Measurements from ENCODE around the gene CDSN. TPM values are rescaled to one million over a fixed set of nuclear protein-coding genes. Genes with fewer than 3 reads are reported as not detected.
A peak's percentile ranks its signal among the peaks of the same experiment; 100 is the strongest.
"Not testable (repeated sequence)": the region's sequence is repeated elsewhere in the genome, so short reads cannot be mapped to it uniquely, and the experiment has no call there.

CDSN gene
- total RNA-seq, 2 donors from 2014 or later: not detected

DNA sequence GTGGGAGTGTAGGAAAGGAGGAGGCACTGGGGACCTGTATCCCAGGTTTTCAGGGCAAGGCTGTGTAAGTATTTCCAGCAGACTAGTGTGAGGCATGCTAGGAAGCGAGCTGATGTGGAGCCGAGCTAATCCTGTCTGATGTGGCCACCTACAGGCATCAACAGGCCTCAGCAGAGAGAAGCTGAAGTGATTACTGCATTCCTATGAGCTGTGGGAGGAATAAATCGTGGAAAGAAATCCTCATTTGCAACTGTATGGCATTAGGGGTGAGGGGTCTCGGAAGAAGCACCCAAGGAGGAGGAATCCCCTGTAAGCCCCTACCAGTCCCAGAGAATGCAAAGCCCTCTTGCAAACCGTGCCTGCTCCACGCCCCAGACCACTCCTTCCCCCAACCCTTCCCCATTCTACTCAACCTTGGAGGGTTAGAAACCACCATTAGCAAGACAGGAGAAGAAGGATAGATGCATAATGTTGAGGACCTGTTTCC, 49.5 kb downstream of the CDSN start:
- 30 to 38% methylated on average over 6 of the region's 6 CpGs for WGBS, 2 donors
- H3K27ac ChIP-seq: no peak overlapping the region
- ATAC-seq: peak; percentile 87
- DNase-seq: peak; percentile 37 to 65 (median 58)
- TF ChIP-seq POLR2A (IDR thresholded peaks at IDR 0.05): no peak
- TF ChIP-seq, protein P1, sequence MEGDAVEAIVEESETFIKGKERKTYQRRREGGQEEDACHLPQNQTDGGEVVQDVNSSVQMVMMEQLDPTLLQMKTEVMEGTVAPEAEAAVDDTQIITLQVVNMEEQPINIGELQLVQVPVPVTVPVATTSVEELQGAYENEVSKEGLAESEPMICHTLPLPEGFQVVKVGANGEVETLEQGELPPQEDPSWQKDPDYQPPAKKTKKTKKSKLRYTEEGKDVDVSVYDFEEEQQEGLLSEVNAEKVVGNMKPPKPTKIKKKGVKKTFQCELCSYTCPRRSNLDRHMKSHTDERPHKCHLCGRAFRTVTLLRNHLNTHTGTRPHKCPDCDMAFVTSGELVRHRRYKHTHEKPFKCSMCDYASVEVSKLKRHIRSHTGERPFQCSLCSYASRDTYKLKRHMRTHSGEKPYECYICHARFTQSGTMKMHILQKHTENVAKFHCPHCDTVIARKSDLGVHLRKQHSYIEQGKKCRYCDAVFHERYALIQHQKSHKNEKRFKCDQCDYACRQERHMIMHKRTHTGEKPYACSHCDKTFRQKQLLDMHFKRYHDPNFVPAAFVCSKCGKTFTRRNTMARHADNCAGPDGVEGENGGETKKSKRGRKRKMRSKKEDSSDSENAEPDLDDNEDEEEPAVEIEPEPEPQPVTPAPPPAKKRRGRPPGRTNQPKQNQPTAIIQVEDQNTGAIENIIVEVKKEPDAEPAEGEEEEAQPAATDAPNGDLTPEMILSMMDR (IDR thresholded peaks at IDR 0.05): peak in 6 of 7 experiments; percentile 11 to 68 (median 58)
- H3K27me3 ChIP-seq: no peaks in the 10 kb centered on the region
- H3K9me3 ChIP-seq: no peaks in the 10 kb centered on the region
- intact Hi-C loops (cut with DNase I): loop anchor here (10.0 kb wide), 1 partner anchor 236 kb away; no protein-coding TSS in a partner anchor
- H3K4me3 ChIP-seq: no peak overlapping the region
- H3K4me1 ChIP-seq: no peaks in the 10 kb centered on the region
- H3K36me3 ChIP-seq (replicated peaks in 1 of 2; ENCODE audit: insufficient read depth in 1 of 2, low read depth in 2 of 2): no peaks in the 10 kb centered on the region

DNA sequence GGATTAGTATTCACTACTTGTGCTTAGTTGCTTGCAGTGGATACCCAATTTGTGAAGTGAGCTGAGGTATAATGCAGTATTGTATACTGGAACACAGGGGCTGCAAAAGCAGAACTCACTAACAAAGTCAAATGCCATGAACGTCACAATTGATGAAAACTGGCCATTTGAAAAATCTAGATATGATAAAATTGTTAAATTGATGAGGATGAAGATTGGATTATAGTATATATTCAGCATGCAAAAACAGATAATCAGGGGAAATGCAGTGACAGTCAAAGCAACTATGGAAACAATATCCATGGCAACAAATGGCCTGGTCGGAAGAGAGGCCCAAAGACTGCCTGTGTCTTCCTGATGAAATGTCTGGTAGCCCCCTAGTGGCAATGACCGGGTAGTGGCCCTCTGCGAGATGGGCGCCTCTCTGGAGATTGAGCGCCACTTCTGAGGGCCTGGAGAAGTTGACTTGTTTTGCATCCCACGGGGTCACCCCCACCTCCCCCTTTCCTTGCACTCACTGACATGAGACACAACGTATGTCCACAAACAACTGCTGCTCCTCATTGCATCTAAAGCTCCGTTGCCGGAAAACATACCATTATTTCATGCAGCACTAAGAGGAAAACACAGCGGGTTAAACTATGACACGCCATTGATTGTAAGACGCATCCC, 51.4 kb downstream of the CDSN start:
- peak; percentile 91 for ATAC-seq
- H3K27ac ChIP-seq: no peak overlapping the region
- H3K4me1 ChIP-seq: no peaks in the 10 kb centered on the region
- peak; percentile 76 to 83 (median 81) for DNase-seq
- H3K36me3 ChIP-seq (replicated peaks in 1 of 2; ENCODE audit: insufficient read depth in 1 of 2, low read depth in 2 of 2): no peaks in the 10 kb centered on the region
- WGBS, 2 donors: 34 to 52% methylated on average over 8 to 13 of the region's 13 CpGs
- H3K9me3 ChIP-seq: no peaks in the 10 kb centered on the region
- intact Hi-C loops (cut with DNase I): no loop called here
- no peak overlapping the region for H3K4me3 ChIP-seq
- no peaks in the 10 kb centered on the region for H3K27me3 ChIP-seq
- TF ChIP-seq POLR2A (IDR thresholded peaks at IDR 0.05): no peak
- TF ChIP-seq, protein P1 (IDR thresholded peaks at IDR 0.05): peak; percentile 46 to 95 (median 87)

DNA sequence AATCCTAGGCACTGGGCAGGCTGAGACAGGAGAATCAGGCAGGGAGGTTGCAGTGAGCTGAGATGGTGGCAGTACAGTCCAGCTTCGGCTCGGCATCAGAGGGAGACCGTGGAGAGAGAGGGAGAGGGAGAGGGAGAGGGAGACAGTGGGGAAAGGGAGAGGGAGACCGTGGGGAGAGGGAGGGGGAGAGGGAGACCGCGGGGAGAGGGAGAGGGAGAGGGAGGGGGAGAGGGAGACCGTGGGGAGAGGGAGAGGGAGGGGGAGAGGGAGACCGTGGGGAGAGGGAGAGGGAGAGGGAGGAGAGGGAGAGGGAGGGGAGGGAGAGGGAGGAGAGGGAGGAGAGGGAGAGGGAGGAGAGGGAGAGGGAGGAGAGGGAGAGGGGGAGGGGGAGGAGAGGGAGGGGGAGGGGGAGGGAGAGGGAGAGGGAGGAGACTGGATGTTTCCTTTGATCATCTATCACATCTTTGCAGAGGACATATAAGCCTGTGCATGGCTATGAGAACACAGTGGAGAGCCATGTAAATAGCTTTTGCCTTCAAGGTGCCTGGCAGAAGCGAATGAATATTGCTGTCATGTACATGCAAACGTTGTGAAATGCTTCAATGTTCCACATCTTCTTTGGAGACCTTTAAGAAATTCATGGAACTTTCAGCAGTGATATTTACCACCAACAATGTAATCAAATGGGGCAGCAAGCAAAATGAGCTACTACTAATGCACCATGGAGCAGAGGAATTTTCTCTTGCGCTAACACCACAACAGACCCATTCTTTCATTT, 52.2 kb downstream of the CDSN start:
- 74 to 87% methylated on average over 5 to 7 of the region's 11 CpGs for WGBS, 2 donors
- H3K27ac ChIP-seq; ATAC-seq; H3K4me3 ChIP-seq; H3K9me3 ChIP-seq; intact Hi-C loops (cut with DNase I); H3K36me3 ChIP-seq (replicated peaks in 1 of 2; ENCODE audit: insufficient read depth in 1 of 2, low read depth in 2 of 2); DNase-seq; H3K4me1 ChIP-seq; H3K27me3 ChIP-seq: not testable (repeated sequence)

DNA sequence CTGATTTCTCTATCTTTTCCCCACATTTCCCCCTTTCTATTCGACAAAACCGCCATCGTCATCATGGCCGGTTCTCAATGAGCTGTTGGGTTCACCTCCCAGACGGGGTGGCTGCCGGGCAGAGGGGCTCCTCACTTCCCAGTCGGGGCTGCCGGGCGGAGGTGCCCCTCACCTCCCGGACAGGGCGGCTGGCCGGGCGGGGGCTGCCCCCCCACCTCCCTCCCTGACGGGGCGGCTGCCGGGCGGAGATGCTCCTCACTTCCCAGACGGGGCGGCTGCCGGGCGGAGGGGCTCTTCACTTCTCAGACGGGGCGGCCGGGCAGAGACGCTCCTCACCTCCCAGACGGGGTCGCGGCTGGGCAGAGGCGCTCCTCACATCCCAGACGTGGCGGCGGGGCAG, 53.2 kb downstream of the CDSN start:
- intact Hi-C loops (cut with DNase I); H3K9me3 ChIP-seq; ATAC-seq; H3K4me3 ChIP-seq; H3K36me3 ChIP-seq (replicated peaks in 1 of 2; ENCODE audit: insufficient read depth in 1 of 2, low read depth in 2 of 2); DNase-seq; H3K27ac ChIP-seq; H3K4me1 ChIP-seq; H3K27me3 ChIP-seq: not testable (repeated sequence)
- 80 to 86% methylated on average over 12 to 16 of the region's 32 CpGs for WGBS, 2 donors

DNA sequence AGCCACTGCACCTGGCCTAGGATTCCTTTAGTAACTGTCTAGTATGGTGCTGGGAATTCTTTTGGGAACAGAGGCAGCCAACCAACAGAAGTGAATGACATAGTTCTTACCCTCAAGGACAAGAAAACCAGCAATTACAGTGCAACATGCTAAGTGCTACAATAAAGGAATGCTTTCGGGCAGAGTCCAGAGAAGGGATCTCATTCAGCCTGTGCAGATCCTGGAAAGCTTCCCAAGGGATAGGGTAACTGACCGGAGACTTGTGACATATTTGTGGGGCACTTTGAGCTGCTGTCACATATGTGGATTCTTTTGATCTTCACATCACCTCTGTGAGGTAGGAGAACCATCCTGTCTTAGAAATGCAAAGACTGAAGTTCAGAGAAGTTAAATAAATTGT, 54.7 kb downstream of the CDSN start:
- intact Hi-C loops (cut with DNase I): no loop called here
- 70 to 77% methylated on average over 2 of the region's 2 CpGs for WGBS, 2 donors
- H3K9me3 ChIP-seq: no peaks in the 10 kb centered on the region
- no peak overlapping the region for H3K4me3 ChIP-seq
- ATAC-seq (no peak), DNase-seq (no peak)
- no peaks in the 10 kb centered on the region for H3K36me3 ChIP-seq (replicated peaks in 1 of 2; ENCODE audit: insufficient read depth in 1 of 2, low read depth in 2 of 2)
- H3K27me3 ChIP-seq: no peaks in the 10 kb centered on the region
- H3K27ac ChIP-seq: no peak overlapping the region
- no peak for TF ChIP-seq POLR2A (IDR thresholded peaks at IDR 0.05)
- H3K4me1 ChIP-seq: no peaks in the 10 kb centered on the region

Small RNA genes within 50 kb of the gene (small RNA-seq; reads per million reads assigned to genes)
- gene POLR2LP1 (not detected), gene RNU6-1133P (not detected)

Other genes starting within 250 kb of the CDSN start
- 10 to 100 TPM; 90.3 to 97.3 TPM for gene DDR1, start 235.9 kb downstream of the CDSN start, total RNA-seq
- 10 to 100 TPM in 1 of 2 donors, under 1 TPM in 1; 0.66 to 27.2 TPM for gene GTF2H4, start 212.2 kb downstream of the CDSN start, total RNA-seq
- gene VARS2, start 206.2 kb downstream of the CDSN start, total RNA-seq: 10 to 100 TPM; 16.6 to 29.7 TPM
- gene SFTA2, start 188.3 kb downstream of the CDSN start, total RNA-seq: 1 to 10 TPM in 1 of 2 donors, not detected in 1; 5.2 TPM
- gene MUCL3, start 179.5 kb downstream of the CDSN start, total RNA-seq: under 1 TPM; under 0.01 to 0.52 TPM
- gene MUC21, start 136.7 kb downstream of the CDSN start, total RNA-seq: not detected
- gene MUC22, start 110.0 kb downstream of the CDSN start, total RNA-seq: not detected
- gene C6orf15, start 7.9 kb downstream of the CDSN start, total RNA-seq: not detected
- gene PSORS1C1, start 5.6 kb downstream of the CDSN start, total RNA-seq: 1 to 10 TPM; 1.6 to 3.4 TPM
- gene PSORS1C2, start 18.6 kb upstream of the CDSN start, total RNA-seq: not detected
- gene CCHCR1, start 37.4 kb upstream of the CDSN start, total RNA-seq: 10 to 100 TPM; 15.6 to 28.7 TPM
- gene TCF19, start 38.1 kb upstream of the CDSN start, total RNA-seq: 1 to 10 TPM; 1.8 to 2.0 TPM
- 10 to 100 TPM in 1 of 2 donors, 1 to 10 TPM in 1; 4.9 to 37.6 TPM for gene POU5F1, start 50.2 kb upstream of the CDSN start, total RNA-seq
- 100 to 1,000 TPM in 1 of 2 donors, 10 to 100 TPM in 1; 93.9 to 364 TPM for gene HLA-C, start 151.6 kb upstream of the CDSN start, total RNA-seq
- 100 to 1,000 TPM; 316 to 342 TPM for gene HLA-B, start 236.7 kb upstream of the CDSN start, total RNA-seq